Measurements from ENCODE around the gene ST3GAL5. TPM values are rescaled to one million over a fixed set of nuclear protein-coding genes. Genes with fewer than 3 reads are reported as not detected.

The ST3GAL5 gene
- polyA plus RNA-seq, 1 of the 3 experiments (the other 2 are of a cell fraction): 37.6 TPM

- WGBS (ENCODE audit: low lambda C conversion rate): 80% methylated on average over 18 of the region's 18 CpGs
- no peaks in the 10 kb centered on the region for H3K27me3 ChIP-seq (ENCODE audit: insufficient read depth)
- no peaks in the 10 kb centered on the region for H3K79me2 ChIP-seq (ENCODE audit: insufficient read depth)
- H3K36me3 ChIP-seq (replicated peaks in 1 of 2; ENCODE audit: control insufficient read depth in 1 of 2, insufficient read depth in 2 of 2, low read length in 1 of 2): no peaks in the 10 kb centered on the region
- CTCF ChIA-PET: interaction anchor here (0.6 to 14.5 kb wide), 86 partner anchors 8 to 521 kb away, joined by 3 to 223 read pairs (median 5); partner anchors contain the start of genes ATOH8 and ST3GAL5
- no peak overlapping the region for H3K4me3 ChIP-seq (ENCODE audit: low read depth in 2 of 2, low read length in 1 of 2)
- no peaks in the 10 kb centered on the region for H3K9me2 ChIP-seq
- H3K9ac ChIP-seq: no peak overlapping the region
- H4K20me1 ChIP-seq (ENCODE audit: insufficient read depth): no peaks in the 10 kb centered on the region
- no peak for DNase-seq
- no peaks in the 10 kb centered on the region for H3K9me3 ChIP-seq
- POLR2A ChIA-PET: interaction anchor here (0.6 to 1.5 kb wide), 4 partner anchors 190 to 313 kb away, joined by 3 to 6 read pairs (median 4); partner anchors contain the start of genes POLR1A and PTCD3
- H3F3A ChIP-seq (replicated peaks; ENCODE audit: insufficient read depth): no peaks in the 10 kb centered on the region
- peak overlapping the region; percentile 68; the same call in 1 of the 2 replicates for H2AFZ ChIP-seq (ENCODE audit: low read depth)
- peak overlapping the region; percentile 69; the same call in 1 of the 2 replicates for H3K4me2 ChIP-seq
- H3K4me1 ChIP-seq (ENCODE audit: control insufficient read depth in 1 of 2, insufficient read depth in 2 of 2, low read depth in 1 of 2, low read length in 1 of 2): peaks cover 0 to 7% of the 10 kb centered on the region in 2 experiments; a peak in 1 of 4 replicates
- TF ChIP-seq SIN3A (IDR thresholded peaks at IDR 0.05; ENCODE audit: borderline replicate concordance, low read depth, low read length): no peak
- TF ChIP-seq PBX3 (IDR thresholded peaks at IDR 0.05): no peak
- TF ChIP-seq, protein P1, sequence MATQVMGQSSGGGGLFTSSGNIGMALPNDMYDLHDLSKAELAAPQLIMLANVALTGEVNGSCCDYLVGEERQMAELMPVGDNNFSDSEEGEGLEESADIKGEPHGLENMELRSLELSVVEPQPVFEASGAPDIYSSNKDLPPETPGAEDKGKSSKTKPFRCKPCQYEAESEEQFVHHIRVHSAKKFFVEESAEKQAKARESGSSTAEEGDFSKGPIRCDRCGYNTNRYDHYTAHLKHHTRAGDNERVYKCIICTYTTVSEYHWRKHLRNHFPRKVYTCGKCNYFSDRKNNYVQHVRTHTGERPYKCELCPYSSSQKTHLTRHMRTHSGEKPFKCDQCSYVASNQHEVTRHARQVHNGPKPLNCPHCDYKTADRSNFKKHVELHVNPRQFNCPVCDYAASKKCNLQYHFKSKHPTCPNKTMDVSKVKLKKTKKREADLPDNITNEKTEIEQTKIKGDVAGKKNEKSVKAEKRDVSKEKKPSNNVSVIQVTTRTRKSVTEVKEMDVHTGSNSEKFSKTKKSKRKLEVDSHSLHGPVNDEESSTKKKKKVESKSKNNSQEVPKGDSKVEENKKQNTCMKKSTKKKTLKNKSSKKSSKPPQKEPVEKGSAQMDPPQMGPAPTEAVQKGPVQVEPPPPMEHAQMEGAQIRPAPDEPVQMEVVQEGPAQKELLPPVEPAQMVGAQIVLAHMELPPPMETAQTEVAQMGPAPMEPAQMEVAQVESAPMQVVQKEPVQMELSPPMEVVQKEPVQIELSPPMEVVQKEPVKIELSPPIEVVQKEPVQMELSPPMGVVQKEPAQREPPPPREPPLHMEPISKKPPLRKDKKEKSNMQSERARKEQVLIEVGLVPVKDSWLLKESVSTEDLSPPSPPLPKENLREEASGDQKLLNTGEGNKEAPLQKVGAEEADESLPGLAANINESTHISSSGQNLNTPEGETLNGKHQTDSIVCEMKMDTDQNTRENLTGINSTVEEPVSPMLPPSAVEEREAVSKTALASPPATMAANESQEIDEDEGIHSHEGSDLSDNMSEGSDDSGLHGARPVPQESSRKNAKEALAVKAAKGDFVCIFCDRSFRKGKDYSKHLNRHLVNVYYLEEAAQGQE (IDR thresholded peaks at IDR 0.05; ENCODE audit: low read depth, low read length): no peak
- TF ChIP-seq NRF1 (IDR thresholded peaks at IDR 0.05; ENCODE audit: low read depth, low read length): no peak
- no peak for TF ChIP-seq NFIC (IDR thresholded peaks at IDR 0.05; ENCODE audit: borderline replicate concordance)
- TF ChIP-seq TAF1 (IDR thresholded peaks at IDR 0.05; ENCODE audit: borderline replicate concordance, low read depth, low read length): no peak
- TF ChIP-seq, protein P2, sequence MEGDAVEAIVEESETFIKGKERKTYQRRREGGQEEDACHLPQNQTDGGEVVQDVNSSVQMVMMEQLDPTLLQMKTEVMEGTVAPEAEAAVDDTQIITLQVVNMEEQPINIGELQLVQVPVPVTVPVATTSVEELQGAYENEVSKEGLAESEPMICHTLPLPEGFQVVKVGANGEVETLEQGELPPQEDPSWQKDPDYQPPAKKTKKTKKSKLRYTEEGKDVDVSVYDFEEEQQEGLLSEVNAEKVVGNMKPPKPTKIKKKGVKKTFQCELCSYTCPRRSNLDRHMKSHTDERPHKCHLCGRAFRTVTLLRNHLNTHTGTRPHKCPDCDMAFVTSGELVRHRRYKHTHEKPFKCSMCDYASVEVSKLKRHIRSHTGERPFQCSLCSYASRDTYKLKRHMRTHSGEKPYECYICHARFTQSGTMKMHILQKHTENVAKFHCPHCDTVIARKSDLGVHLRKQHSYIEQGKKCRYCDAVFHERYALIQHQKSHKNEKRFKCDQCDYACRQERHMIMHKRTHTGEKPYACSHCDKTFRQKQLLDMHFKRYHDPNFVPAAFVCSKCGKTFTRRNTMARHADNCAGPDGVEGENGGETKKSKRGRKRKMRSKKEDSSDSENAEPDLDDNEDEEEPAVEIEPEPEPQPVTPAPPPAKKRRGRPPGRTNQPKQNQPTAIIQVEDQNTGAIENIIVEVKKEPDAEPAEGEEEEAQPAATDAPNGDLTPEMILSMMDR (IDR thresholded peaks at IDR 0.05): no peak
- no peak for TF ChIP-seq MXI1 (IDR thresholded peaks at IDR 0.05; ENCODE audit: low read depth, low read length)
- no peak for TF ChIP-seq POLR2AphosphoS5 (IDR thresholded peaks at IDR 0.05; ENCODE audit: low read depth, low read length)
- TF ChIP-seq YY1 (IDR thresholded peaks at IDR 0.05; ENCODE audit: low read depth): no peak
- no peak for TF ChIP-seq FOXJ3 (CRISPR knock-in tag; IDR thresholded peaks at IDR 0.05)
- TF ChIP-seq, protein P3, sequence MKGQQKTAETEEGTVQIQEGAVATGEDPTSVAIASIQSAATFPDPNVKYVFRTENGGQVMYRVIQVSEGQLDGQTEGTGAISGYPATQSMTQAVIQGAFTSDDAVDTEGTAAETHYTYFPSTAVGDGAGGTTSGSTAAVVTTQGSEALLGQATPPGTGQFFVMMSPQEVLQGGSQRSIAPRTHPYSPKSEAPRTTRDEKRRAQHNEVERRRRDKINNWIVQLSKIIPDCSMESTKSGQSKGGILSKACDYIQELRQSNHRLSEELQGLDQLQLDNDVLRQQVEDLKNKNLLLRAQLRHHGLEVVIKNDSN (IDR thresholded peaks at IDR 0.05; ENCODE audit: borderline replicate concordance, low read depth): no peak
- no peak for TF ChIP-seq EZH2phosphoT487 (IDR thresholded peaks at IDR 0.05; ENCODE audit: borderline replicate concordance, low read depth)
- TF ChIP-seq IRF3 (IDR thresholded peaks at IDR 0.05; ENCODE audit: low read depth, low read length): no peak
- no peak for TF ChIP-seq GABPA (IDR thresholded peaks at IDR 0.05; ENCODE audit: low read depth)
- TF ChIP-seq, protein P4, sequence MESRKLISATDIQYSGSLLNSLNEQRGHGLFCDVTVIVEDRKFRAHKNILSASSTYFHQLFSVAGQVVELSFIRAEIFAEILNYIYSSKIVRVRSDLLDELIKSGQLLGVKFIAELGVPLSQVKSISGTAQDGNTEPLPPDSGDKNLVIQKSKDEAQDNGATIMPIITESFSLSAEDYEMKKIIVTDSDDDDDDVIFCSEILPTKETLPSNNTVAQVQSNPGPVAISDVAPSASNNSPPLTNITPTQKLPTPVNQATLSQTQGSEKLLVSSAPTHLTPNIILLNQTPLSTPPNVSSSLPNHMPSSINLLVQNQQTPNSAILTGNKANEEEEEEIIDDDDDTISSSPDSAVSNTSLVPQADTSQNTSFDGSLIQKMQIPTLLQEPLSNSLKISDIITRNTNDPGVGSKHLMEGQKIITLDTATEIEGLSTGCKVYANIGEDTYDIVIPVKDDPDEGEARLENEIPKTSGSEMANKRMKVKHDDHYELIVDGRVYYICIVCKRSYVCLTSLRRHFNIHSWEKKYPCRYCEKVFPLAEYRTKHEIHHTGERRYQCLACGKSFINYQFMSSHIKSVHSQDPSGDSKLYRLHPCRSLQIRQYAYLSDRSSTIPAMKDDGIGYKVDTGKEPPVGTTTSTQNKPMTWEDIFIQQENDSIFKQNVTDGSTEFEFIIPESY (IDR thresholded peaks at IDR 0.05; ENCODE audit: borderline replicate concordance, low read depth): no peak
- no peak for TF ChIP-seq GATA2 (CRISPR knock-in tag; IDR thresholded peaks at IDR 0.05)
- no peak overlapping the region for H3K27ac ChIP-seq (ENCODE audit: low read depth in 2 of 2, low read length in 1 of 2)
These were observed 60.8 kb downstream of the ST3GAL5 start for GRCh38 chr2:85827879-85828569.
